Mesothelial cell of epicardium (in vitro differentiated cells): ENCODE results near the gene ANKS1B. TPM values are rescaled to one million over a fixed set of nuclear protein-coding genes. Genes with fewer than 3 reads are reported as not detected.

Source experiments
- DNase-seq, 2 experiments: peaks; one replicate each; pipeline ENCODE4 v3.0.0; 2021; ENCODE audit warnings: low spot score in 2 of 2; ENCODE audit not compliant: unreplicated experiment in 2 of 2
- H3K27ac Mint-ChIP-seq: 2 replicates; pipeline ENCODE4 v1.8.0; 2021; ENCODE audit warnings: mixed read lengths
- H3K27me3 Mint-ChIP-seq: 2 replicates; pipeline ENCODE4 v1.8.0; 2021; ENCODE audit warnings: low read depth, mixed read lengths
- H3K36me3 Mint-ChIP-seq: 2 replicates; pipeline ENCODE4 v1.8.0; 2021; ENCODE audit warnings: mixed read lengths
- H3K4me1 Mint-ChIP-seq: 2 replicates; pipeline ENCODE4 v1.8.0; 2021; ENCODE audit warnings: mixed read lengths
- H3K4me3 Mint-ChIP-seq: 2 replicates; pipeline ENCODE4 v1.8.0; 2021; ENCODE audit warnings: mild to moderate bottlenecking, moderate library complexity, mixed read lengths
- H3K9me3 Mint-ChIP-seq: 2 replicates; pipeline ENCODE4 v1.8.0; 2021; ENCODE audit warnings: mixed read lengths
- CTCF ChIP-seq: fragments of 200-600 bp; sonication (generic); IDR thresholded peaks from one replicate; pipeline ENCODE4 v1.5.0; 2021; ENCODE audit warnings: antibody characterized with exemption; ENCODE audit not compliant: unreplicated experiment
- total RNA-seq: library from RNA; stranded (reverse); gene quantifications from 3 replicates; pipeline ENCODE4 v1.2.1, GENCODE V29; 2021

Gene ANKS1B
- total RNA-seq, 1 donor from 2014 or later: 8.8 TPM

- no peak overlapping the region for H3K27ac Mint-ChIP-seq
- TF ChIP-seq CTCF: no peak
- no peak overlapping the region for H3K4me3 Mint-ChIP-seq
- H3K9me3 Mint-ChIP-seq: no peaks in the 10 kb centered on the region
- H3K36me3 Mint-ChIP-seq: peaks cover 7% of the 10 kb centered on the region
- peaks cover 11% of the 10 kb centered on the region for H3K27me3 Mint-ChIP-seq
- DNase-seq: no peak
- peaks cover 18% of the 10 kb centered on the region for H3K4me1 Mint-ChIP-seq
These were observed 1248.9 kb downstream of the ANKS1B start for GRCh38 chr12:98735821-98736220.

GRCh38 chr12:98733667-98734350, 1250.9 kb downstream of the ANKS1B start:
- no peak for DNase-seq
- H3K4me1 Mint-ChIP-seq: peaks cover 18% of the 10 kb centered on the region
- no peaks in the 10 kb centered on the region for H3K9me3 Mint-ChIP-seq
- H3K27ac Mint-ChIP-seq: no peak overlapping the region
- no peaks in the 10 kb centered on the region for H3K27me3 Mint-ChIP-seq
- H3K36me3 Mint-ChIP-seq: peaks cover 8% of the 10 kb centered on the region
- no peak for TF ChIP-seq CTCF
- H3K4me3 Mint-ChIP-seq: no peak overlapping the region

- no peak for DNase-seq
- Mint-ChIP-seq H3K27ac (no peak overlapping the region), H3K4me1 (peaks cover 6% of the 10 kb centered on the region), H3K27me3 (no peaks in the 10 kb centered on the region), H3K36me3 (peaks cover 10% of the 10 kb centered on the region), H3K4me3 (no peak overlapping the region), H3K9me3 (no peaks in the 10 kb centered on the region)
- TF ChIP-seq CTCF: no peak
These were observed 1254.3 kb downstream of the ANKS1B start for GRCh38 chr12:98730412-98730811.

GRCh38 chr12:98727196-98727595, 1257.5 kb downstream of the ANKS1B start:
- Mint-ChIP-seq H3K27me3 (no peaks in the 10 kb centered on the region), H3K27ac (no peak overlapping the region), H3K36me3 (peaks cover 14% of the 10 kb centered on the region), H3K9me3 (no peaks in the 10 kb centered on the region), H3K4me3 (no peak overlapping the region), H3K4me1 (no peaks in the 10 kb centered on the region)
- TF ChIP-seq CTCF: no peak
- DNase-seq: no peak

- Mint-ChIP-seq H3K36me3 (peaks cover 14% of the 10 kb centered on the region), H3K4me1 (no peaks in the 10 kb centered on the region), H3K4me3 (no peak overlapping the region), H3K27me3 (no peaks in the 10 kb centered on the region), H3K9me3 (no peaks in the 10 kb centered on the region), H3K27ac (no peak overlapping the region)
- DNase-seq: peak in 1 of 2 experiments; percentile 59
- TF ChIP-seq CTCF: peak; percentile 22
These were observed 1259.1 kb downstream of the ANKS1B start for GRCh38 chr12:98725476-98726247.
